AG04450 (cell line): ENCODE results near the gene DYSF. TPM values are rescaled to one million over a fixed set of nuclear protein-coding genes. Genes with fewer than 3 reads are reported as not detected.

Experiments
- CTCF ChIA-PET: fragments of 300-600, 350-600 bp; formaldehyde crosslinking; extraction: SDS; loops from one replicate; lab custom pipeline; 2022; ENCODE audit warnings: antibody characterized with exemption, inconsistent platforms; lab: Charles Lee
- POLR2A ChIA-PET: fragments of 350-600 bp; formaldehyde crosslinking; extraction: SDS; loops from one replicate; lab custom pipeline; 2021; ENCODE audit warnings: antibody characterized with exemption, inconsistent platforms; lab: Yijun Ruan, JAX
- DNase-seq: peaks from one replicate; pipeline ENCODE4 v3.0.0-alpha.2; 2011; ENCODE audit warnings: low read depth, low spot score
- H3K27ac ChIP-seq: one replicate; pipeline ENCODE4 v1.5.1; 2012; ENCODE audit warnings: low read depth, low read length, control low read depth
- H3K27me3 ChIP-seq: one replicate; pipeline ENCODE4 v1.6.0; 2012; ENCODE audit warnings: low read length; ENCODE audit not compliant: control insufficient read depth, insufficient read depth
- H3K4me3 ChIP-seq: 2 replicates; pipeline ENCODE4 v1.5.1; 2011; ENCODE audit warnings: mild to moderate bottlenecking, low read depth, low read length, control low read depth
- H3K9me3 ChIP-seq: 2 replicates; pipeline ENCODE4 v1.5.1; 2012; ENCODE audit warnings: low read length; ENCODE audit not compliant: control insufficient read depth, insufficient read depth
- CTCF ChIP-seq: IDR thresholded peaks from 2 replicates; pipeline ENCODE4 v1.5.1; 2011; ENCODE audit warnings: low read depth, low read length, control low read depth, inconsistent platforms
- polyA plus RNA-seq: library from polyadenylated mRNA; depleted of rRNA; stranded (reverse); fragments of >200 nt; gene quantifications from 2 replicates; pipeline ENCODE4 v1.2.3, GENCODE V29; 2011

DYSF gene
- polyA plus RNA-seq, 1 experiment, result 0.07 TPM

GRCh38 chr2:71476495-71476894 is 23.1 kb downstream of the DYSF start:
- ChIA-PET CTCF (interaction anchor here (0.8 kb wide), 1 partner anchor 16 kb away, joined by 3 read pairs; no protein-coding TSS in a partner anchor), POLR2A (no interaction called here)
- DNase-seq, result no peak
- Histone ChIP-seq H3K27ac (no peak overlapping the region), H3K27me3 (peaks cover 22% of the 10 kb centered on the region), H3K4me3 (no peak overlapping the region), H3K9me3 (no peaks in the 10 kb centered on the region)
- no peak for TF ChIP-seq CTCF

GRCh38 chr2:71477231-71477691 is 23.9 kb downstream of the DYSF start:
- ChIA-PET POLR2A (no interaction called here), CTCF (no interaction called here)
- Histone ChIP-seq H3K9me3 (no peaks in the 10 kb centered on the region), H3K27me3 (peaks cover 22% of the 10 kb centered on the region), H3K4me3 (no peak overlapping the region), H3K27ac (no peak overlapping the region)
- TF ChIP-seq CTCF, result no peak
- no peak for DNase-seq

GRCh38 chr2:71478806-71479205 is 25.4 kb downstream of the DYSF start:
- DNase-seq, result no peak
- POLR2A ChIA-PET, result no interaction called here
- no peak overlapping the region for H3K27ac ChIP-seq
- H3K4me3 ChIP-seq, result no peak overlapping the region
- H3K9me3 ChIP-seq, result no peaks in the 10 kb centered on the region
- peaks cover 26% of the 10 kb centered on the region for H3K27me3 ChIP-seq
- no peak for TF ChIP-seq CTCF
- CTCF ChIA-PET, result interaction anchor here (0.8 to 1.7 kb wide), 2 partner anchors 18 to 147 kb away, joined by 3 read pairs; partner anchors contain the start of gene ZNF638

GRCh38 chr2:71479261-71479660 is 25.9 kb downstream of the DYSF start:
- no peak for TF ChIP-seq CTCF
- POLR2A ChIA-PET, result no interaction called here
- Histone ChIP-seq H3K27ac (no peak overlapping the region), H3K27me3 (peaks cover 26% of the 10 kb centered on the region), H3K9me3 (no peaks in the 10 kb centered on the region), H3K4me3 (no peak overlapping the region)
- no peak for DNase-seq
- CTCF ChIA-PET, result interaction anchor here (0.8 to 1.7 kb wide), 2 partner anchors 18 to 147 kb away, joined by 3 read pairs; partner anchors contain the start of gene ZNF638

- Histone ChIP-seq H3K27ac (no peak overlapping the region), H3K27me3 (peaks cover 24% of the 10 kb centered on the region), H3K9me3 (no peaks in the 10 kb centered on the region), H3K4me3 (no peak overlapping the region)
- POLR2A ChIA-PET, result no interaction called here
- no peak for TF ChIP-seq CTCF
- no peak for DNase-seq
- CTCF ChIA-PET, result interaction anchor here (1.0 to 2.0 kb wide), 2 partner anchors 13 to 30 kb away, joined by 3 to 5 read pairs; no protein-coding TSS in a partner anchor
Observed at GRCh38 chr2:71481111-71481510, 27.8 kb downstream of the DYSF start.
